KMS-11 (cell line): ENCODE results near the gene C16orf96.
A peak's percentile ranks its signal among the peaks of the same experiment; 100 is the strongest.

Experiments
- H2AFZ ChIP-seq: fragments of 200-600 bp; sonication (generic); 2 replicates; pipeline ENCODE4 v1.6.1; 2016; ENCODE audit warnings: antibody characterized with exemption, mixed run types, low read depth
- H3K27ac ChIP-seq: fragments of 200-600 bp; sonication (generic); 2 replicates; pipeline ENCODE4 v1.6.1; 2016; ENCODE audit warnings: mild to moderate bottlenecking, mixed run types
- H3K27me3 ChIP-seq: fragments of 200-600 bp; sonication (generic); 2 replicates; pipeline ENCODE4 v1.6.1; 2017; ENCODE audit warnings: mild to moderate bottlenecking, low read depth, mixed run types, moderate library complexity; ENCODE audit not compliant: insufficient read depth
- H3K36me3 ChIP-seq: fragments of 200-600 bp; sonication (generic); 2 replicates; pipeline ENCODE4 v1.6.1; 2017; ENCODE audit warnings: mild to moderate bottlenecking, mixed run types; ENCODE audit not compliant: insufficient read depth
- H3K4me1 ChIP-seq: fragments of 200-600 bp; sonication (generic); 2 replicates; pipeline ENCODE4 v1.6.1; 2016; ENCODE audit warnings: mild to moderate bottlenecking, low read depth, mixed run types; ENCODE audit not compliant: poor library complexity, severe bottlenecking
- H3K4me2 ChIP-seq: fragments of 200-600 bp; sonication (generic); 2 replicates; pipeline ENCODE4 v1.7.0; 2016; ENCODE audit warnings: mild to moderate bottlenecking, mixed run types
- H3K4me3 ChIP-seq: fragments of 200-600 bp; sonication (generic); IDR thresholded peaks from 2 replicates; pipeline ENCODE4 v1.6.1; 2017; ENCODE audit warnings: low read depth, low read length, mixed read lengths; ENCODE audit not compliant: insufficient read depth
- H3K79me2 ChIP-seq: fragments of 200-600 bp; sonication (generic); 2 replicates; pipeline ENCODE4 v1.6.1; 2016; ENCODE audit warnings: low read depth, mixed run types; ENCODE audit not compliant: insufficient read depth
- H3K9ac ChIP-seq: fragments of 200-600 bp; sonication (generic); 2 replicates; pipeline ENCODE4 v1.6.1; 2016; ENCODE audit warnings: mild to moderate bottlenecking, mixed run types
- H4K20me1 ChIP-seq: fragments of 200-600 bp; sonication (generic); 2 replicates; pipeline ENCODE4 v1.6.1; 2016; ENCODE audit warnings: mild to moderate bottlenecking, mixed run types; ENCODE audit not compliant: insufficient read depth
- TF ChIP-seq, protein P1 (sequence below): fragments of 200-600 bp; sonication (generic); conservative IDR thresholded peaks from 2 replicates; pipeline ENCODE4 v1.6.1; 2017; ENCODE audit warnings: low read depth, mild to moderate bottlenecking, antibody characterized with exemption, low read length, moderate library complexity, mixed read lengths

Gene C16orf96

DNA sequence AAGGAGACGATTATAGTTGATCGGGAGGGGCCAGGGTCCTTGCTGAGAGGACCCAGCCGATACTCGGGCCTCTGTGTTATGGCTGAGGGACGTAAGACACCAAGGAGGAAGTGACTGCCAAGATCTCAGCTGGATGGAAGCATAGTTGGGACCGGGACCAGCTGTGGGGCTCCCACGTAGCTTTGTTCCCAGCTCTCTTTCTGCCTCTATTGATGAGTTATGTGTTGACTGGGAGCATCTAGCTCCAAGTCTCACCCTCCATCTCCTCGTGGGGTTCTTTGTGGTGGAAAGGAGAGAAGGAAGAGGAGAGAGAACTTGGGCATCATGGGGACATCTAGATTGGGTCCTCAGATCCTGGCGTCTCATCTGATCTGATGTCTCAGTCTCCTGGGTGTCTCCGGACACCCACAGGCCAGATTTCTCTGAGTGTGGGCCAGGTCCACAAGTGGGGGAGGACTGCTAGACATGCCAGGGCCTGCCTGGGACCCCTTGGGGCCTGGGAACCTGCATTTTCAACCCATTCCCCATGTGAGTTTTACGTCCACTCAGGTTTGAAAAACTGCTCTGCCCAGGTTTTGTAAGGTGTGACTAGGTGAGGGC lies 69.5 kb downstream of the C16orf96 start:
- Histone ChIP-seq H3K4me2 (peak overlapping the region; percentile 100), H3K27me3 (no peaks in the 10 kb centered on the region), H3K4me1 (peaks cover 17% of the 10 kb centered on the region), H3K4me3 (no peak overlapping the region), H3K9ac (peak overlapping the region; percentile 74; the same call in 1 of the 2 replicates), H3K36me3 (no peaks in the 10 kb centered on the region), H2AFZ (peak overlapping the region; percentile 91; the same call in 1 of the 2 replicates), H3K27ac (peak overlapping the region; percentile 45; the same call in 1 of the 2 replicates), H4K20me1 (peaks cover 7% of the 10 kb centered on the region; the same call in 1 of the 2 replicates), H3K79me2 (peaks cover 35% of the 10 kb centered on the region; the same call in 1 of the 2 replicates)
- TF ChIP-seq, protein P1, sequence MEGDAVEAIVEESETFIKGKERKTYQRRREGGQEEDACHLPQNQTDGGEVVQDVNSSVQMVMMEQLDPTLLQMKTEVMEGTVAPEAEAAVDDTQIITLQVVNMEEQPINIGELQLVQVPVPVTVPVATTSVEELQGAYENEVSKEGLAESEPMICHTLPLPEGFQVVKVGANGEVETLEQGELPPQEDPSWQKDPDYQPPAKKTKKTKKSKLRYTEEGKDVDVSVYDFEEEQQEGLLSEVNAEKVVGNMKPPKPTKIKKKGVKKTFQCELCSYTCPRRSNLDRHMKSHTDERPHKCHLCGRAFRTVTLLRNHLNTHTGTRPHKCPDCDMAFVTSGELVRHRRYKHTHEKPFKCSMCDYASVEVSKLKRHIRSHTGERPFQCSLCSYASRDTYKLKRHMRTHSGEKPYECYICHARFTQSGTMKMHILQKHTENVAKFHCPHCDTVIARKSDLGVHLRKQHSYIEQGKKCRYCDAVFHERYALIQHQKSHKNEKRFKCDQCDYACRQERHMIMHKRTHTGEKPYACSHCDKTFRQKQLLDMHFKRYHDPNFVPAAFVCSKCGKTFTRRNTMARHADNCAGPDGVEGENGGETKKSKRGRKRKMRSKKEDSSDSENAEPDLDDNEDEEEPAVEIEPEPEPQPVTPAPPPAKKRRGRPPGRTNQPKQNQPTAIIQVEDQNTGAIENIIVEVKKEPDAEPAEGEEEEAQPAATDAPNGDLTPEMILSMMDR: no peak

DNA sequence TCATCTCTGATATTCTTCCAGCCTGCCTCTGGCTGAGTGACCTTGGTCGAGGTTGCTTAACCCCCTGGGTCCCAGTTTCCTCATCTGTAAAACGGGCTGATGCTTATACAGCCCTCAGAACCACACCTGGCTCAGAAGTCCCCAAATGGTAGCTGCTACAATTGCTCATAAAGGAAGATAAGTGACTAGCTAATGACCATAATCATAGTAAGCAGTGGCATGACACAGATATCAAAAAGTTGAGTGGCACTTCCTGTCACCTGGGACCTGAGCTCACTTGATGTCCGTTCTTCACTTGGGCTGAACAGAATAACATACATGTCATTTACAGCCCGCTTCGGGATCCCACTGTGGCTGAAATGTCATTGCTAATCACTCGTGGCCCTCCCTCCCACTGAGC lies 70.3 kb downstream of the C16orf96 start:
- Histone ChIP-seq H3K4me1 (peaks cover 17% of the 10 kb centered on the region), H3K4me2 (peak overlapping the region; percentile 100), H2AFZ (no peak overlapping the region), H3K27me3 (no peaks in the 10 kb centered on the region), H3K79me2 (peaks cover 35% of the 10 kb centered on the region; the same call in 1 of the 2 replicates), H4K20me1 (peaks cover 7% of the 10 kb centered on the region; the same call in 1 of the 2 replicates), H3K27ac (no peak overlapping the region), H3K4me3 (no peak overlapping the region), H3K36me3 (no peaks in the 10 kb centered on the region), H3K9ac (no peak overlapping the region; the same call in 1 of the 2 replicates)
- TF ChIP-seq, protein P1: no peak

DNA sequence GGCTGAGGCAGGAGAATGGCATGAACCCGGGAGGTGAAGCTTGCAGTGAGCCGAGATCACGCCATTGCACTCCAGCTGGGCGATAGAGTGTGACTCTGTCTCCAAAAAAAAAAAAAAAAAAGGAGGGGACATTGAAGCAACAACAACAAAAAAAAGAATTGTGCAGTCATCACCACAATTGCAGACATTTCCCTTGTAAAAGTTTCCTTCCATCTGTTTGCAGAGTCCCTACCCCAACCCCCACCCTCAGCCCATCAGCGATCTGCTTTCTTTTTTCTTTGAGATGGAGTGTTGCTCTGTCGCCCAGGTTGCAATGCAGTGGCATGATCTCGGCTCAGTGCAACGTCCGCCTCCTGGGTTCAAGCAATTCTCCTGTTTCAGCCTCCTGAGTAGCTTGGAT lies 72.1 kb downstream of the C16orf96 start:
- Histone ChIP-seq H3K9ac (no peak overlapping the region), H3K4me3 (no peak overlapping the region), H3K4me2 (no peak overlapping the region), H3K36me3 (no peaks in the 10 kb centered on the region), H3K79me2 (peaks cover 40% of the 10 kb centered on the region; the same call in 1 of the 2 replicates), H3K4me1 (peaks cover 17% of the 10 kb centered on the region), H3K27me3 (no peaks in the 10 kb centered on the region), H4K20me1 (peaks cover 7% of the 10 kb centered on the region; the same call in 1 of the 2 replicates), H3K27ac (no peak overlapping the region), H2AFZ (no peak overlapping the region)
- TF ChIP-seq, protein P1: no peak

GRCh38 chr16:4631444-4631843 lies 75.3 kb downstream of the C16orf96 start:
- Histone ChIP-seq H4K20me1 (no peaks in the 10 kb centered on the region), H3K4me2 (no peak overlapping the region), H3K9ac (no peak overlapping the region), H3K27me3 (no peaks in the 10 kb centered on the region), H3K36me3 (no peaks in the 10 kb centered on the region), H3K4me1 (peaks cover 4% of the 10 kb centered on the region), H3K79me2 (peaks cover 39% of the 10 kb centered on the region; the same call in 1 of the 2 replicates), H3K27ac (no peak overlapping the region), H2AFZ (no peak overlapping the region), H3K4me3 (no peak overlapping the region)
- TF ChIP-seq, protein P1: no peak
